Renal pelvis (tissue), 4 donors: ENCODE measurements around the gene TLL1. TPM values are rescaled to one million over a fixed set of nuclear protein-coding genes. Genes with fewer than 3 reads are reported as not detected.

ENCODE experiments used
- DNase-seq: peaks from one replicate; pipeline ENCODE4 v3.0.0-alpha.2; 2013
- polyA plus RNA-seq, 3 donors: library from polyadenylated mRNA; unstranded; fragments of 120-200 nt; gene quantifications; one replicate each; pipeline ENCODE4 v1.2.1, GENCODE V29; 2013; ENCODE audit not compliant: insufficient read length in 3 of 3

The TLL1 gene
- polyA plus RNA-seq, 3 donors = 1.5 to 1.8 (median 1.7) TPM

DNA sequence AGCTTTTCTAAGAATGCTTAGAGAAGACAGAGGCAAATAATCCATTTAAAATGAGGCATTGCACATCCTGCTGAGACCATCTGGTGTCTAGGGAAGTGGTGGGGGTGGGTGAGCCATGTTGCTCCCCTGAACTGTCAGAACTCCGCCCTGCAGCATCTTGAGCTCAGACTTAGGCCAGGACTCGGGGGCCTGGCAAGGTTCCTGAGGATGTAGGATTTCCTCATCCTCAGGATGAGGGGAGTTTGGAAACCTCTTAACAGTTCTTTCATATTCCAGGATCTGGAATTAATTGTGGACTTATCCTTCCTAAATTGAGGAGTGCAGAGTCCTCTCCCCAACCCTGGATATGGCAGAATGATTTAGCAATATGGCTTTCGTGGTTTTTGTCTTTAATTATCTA, 6.6 kb downstream of the TLL1 start:
- no peak for DNase-seq

DNA sequence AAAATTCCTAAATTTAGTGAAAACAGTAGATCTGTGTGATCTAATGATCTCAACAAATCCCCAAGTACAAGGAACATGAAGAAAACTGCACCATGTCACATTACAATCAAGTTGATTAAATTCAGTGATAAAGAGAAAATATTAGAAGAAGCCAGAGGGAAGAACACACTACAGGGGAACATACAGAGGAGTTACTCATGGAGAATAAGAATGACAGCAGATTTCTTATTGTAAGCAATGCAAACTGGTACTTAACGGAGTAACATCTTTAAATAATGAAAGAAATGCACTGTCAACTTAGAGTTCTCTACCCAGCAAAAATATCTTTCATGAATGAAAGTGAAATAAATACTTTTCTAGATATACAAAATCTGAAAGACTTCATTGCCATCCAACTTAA, 21.1 kb downstream of the TLL1 start:
- DNase-seq = no peak

DNA sequence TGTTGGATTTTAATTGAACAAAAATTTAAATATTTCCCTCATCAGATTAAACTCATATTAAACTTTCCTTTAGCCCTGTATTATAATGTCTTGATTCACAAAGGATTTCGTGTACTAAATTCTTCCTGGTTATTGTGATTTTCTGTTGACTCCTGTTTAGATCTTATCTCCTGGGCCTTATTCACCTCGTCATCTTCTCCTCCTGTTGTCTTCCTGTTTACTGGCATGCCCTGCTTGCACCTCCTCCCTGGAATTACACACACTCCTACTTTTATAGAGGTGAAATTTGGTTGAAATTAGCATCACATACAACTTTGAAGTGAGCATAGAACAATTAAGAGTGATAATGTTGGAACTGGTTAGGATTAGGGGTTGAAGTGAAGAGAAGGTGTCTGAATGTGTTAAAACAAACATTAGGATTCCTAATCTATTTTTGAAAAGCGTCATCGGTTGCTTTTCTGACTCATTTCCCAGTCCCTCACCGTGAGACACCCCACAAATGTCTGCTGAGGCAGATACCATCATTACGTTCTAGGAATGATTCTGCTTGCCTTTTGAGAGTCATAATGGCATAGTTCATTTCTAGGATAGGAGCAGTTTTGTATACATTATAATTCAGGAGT, 32.5 kb downstream of the TLL1 start:
- DNase-seq = no peak

DNA sequence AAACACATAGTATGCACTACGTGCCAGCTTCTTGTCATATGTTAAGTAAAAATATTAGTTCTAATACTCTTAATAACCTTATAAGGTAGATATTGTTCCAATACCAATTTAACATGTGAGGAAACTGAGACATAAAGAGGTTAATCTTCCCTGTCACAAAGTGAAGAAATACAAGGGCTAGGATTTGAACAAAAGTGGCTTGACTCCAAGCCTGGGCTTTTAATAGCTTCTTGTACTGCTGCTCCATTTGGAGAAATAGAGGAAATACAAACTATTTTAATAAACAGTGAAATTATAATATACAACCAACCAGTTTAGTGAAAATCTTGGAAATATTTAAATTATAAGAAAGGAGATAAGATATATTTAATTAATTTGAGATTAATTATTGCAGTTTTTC, 33.2 kb downstream of the TLL1 start:
- DNase-seq = no peak

DNA sequence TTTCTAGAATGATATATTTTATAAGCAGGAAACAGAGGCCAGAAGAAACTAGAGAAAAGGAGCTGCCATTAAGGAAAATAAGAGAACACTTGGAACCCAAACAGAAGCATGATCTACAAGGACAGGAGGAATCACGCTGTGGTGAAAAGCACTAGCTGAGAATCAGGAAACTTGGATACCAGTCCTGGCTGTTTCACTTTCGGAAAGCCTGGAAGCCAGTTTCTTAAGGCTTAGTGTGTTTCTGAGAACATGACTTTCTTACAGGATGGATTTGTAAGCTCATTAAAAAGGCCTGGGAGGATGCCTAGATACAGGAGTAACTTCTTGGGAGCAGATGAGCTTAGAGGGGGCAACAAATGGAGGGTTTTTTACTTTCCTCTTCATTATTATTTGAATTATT, 36.9 kb downstream of the TLL1 start:
- no peak for DNase-seq

DNA sequence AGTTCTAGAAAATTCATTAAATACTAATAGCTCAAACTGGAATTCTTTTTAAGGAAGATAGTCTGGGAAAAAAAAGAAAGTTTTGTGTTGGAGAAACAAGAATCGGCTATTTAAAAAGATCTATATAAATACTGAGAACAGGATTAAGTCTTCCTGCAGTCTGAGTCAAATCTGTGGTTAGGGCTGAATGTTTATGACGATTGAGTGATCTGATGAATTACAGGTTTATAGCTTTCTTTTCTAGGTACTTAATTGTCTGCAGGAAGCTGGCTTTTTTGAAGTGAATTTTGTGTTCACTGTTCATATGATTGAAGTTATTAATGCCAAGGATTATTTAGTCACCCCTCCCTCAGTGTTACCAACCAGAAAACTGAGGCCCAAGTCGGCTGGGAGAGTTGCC, 42.2 kb downstream of the TLL1 start:
- no peak for DNase-seq

DNA sequence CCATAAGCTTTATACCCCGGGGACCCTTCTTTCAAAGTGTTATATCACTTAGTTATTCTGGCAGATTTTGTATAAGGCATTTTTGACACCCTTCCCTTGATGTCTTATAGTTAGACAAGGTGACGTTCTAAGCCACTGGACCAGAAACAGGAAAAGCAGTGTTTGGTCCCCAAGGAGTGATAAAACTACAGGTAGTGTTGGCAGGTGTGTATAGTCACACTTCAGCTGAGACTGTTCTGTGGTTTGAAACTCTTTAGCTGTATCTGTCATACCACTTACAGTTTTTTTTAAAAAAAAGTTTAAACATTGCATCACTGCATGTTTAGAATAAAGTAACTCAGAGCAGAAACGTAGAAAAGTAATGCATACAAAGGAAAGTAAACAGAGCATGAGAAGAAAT, 48.5 kb downstream of the TLL1 start:
- DNase-seq = no peak

DNA sequence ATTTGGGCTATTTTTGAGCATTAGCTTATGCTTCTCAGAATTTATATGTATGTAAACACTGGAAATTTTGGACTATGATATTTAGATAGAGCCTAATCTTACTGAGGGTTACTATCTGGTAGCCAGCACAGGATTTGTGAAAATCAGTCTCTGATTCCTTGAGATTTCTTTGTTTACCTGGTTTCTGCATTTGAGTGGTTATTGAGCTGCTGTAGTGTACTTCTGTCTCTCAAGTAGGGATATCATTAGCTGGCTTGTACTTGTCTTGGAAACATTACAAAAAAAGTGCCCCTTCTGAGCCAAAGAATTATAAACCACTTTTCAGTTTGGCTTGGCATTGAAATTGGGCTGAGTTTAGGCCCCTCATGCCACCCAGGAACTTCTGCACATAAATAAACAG, 49.7 kb downstream of the TLL1 start:
- DNase-seq = no peak

DNA sequence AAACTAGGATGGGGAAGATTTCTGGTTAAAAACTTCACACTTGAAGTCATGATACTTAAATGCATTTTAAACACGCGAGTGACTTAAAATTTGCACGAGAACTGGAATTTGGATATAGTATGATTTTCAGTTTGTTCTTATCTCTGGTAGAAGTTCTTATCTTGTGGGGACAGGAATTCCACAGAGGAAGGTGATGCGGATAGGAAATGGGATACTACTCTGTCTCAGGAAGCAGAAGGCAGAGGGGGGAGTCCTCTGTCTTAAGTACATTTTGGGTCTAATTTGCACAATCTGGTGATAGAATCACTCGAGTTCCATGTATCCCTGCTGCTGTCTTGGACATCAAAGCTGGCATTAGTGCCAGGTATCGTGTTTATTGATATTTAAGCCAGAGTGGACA, 53.3 kb downstream of the TLL1 start:
- no peak for DNase-seq

DNA sequence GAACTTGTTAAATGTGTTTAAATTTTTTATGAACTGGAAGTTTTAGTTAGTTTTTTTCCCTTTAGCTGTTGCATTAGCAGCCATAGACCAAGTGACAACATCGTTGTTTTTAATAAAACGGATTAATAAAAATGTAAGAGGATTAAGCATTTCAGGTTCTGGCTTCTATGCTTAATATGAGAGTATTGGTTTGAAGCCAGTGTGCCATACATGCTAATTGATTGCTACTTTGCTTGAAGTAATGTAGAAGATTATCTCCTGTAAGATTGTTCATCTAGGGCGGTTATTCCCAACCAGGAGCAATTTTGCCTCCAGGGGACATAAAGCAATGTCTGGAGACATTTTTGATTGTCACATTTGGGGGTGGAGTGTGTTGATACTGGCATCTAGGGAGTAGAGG, 54.3 kb downstream of the TLL1 start:
- DNase-seq = no peak

DNA sequence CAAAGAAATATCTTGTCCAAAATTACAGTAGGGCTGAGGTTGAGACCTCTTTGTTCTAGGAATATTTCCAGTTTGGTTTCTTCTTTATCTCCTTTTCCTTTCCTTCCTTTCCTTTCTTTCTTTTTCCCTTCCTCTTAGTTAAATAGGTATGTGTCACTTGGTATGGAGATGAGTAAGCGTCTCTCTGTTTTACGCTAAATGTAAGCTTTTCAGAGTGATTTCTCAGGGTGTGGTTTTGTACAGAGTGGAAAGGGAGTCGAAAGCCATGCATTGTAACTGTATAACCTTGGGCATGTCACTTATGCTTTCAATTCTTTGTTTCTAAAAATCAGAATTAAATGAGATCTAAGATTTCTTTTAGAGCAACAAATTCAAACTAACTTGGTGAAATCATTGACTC, 54.8 kb downstream of the TLL1 start:
- DNase-seq = no peak

DNA sequence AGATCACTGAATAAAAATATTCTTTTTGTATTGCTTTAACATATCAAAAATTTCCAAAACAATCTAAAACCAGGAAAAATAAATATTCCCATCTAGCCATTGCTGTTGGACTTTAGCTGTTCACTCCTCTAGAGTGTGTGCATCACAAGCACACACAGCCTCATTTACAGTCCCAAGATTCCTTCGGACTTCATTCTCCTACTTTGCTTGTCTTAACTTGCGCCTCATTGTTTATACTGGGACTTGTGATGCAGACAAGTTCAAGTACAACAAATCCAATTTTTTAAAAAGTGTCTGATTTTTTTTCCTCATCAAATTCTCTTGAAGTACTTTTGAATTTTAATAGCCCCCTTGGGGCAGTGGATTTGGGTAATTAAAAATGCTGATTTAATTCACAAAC, 55.6 kb downstream of the TLL1 start:
- DNase-seq = no peak

DNA sequence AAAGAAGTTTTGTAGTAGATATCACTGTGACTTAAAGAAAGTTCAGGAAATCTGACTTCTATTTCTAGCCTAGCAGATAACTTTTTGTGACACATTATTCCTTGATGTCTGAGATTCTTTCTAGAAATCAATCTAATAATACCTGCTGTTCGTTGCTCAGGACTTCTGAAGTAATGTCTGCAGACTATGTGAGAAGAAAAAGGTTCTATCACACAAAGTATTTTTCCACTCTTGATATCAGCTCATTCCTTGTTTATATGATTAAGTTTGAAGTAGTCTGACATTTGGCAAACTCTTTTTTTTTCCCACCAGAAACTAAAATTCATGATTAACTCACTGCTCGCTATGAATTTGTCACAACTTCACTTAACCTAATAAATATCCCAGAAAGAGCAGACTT, 56.6 kb downstream of the TLL1 start:
- no peak for DNase-seq

DNA sequence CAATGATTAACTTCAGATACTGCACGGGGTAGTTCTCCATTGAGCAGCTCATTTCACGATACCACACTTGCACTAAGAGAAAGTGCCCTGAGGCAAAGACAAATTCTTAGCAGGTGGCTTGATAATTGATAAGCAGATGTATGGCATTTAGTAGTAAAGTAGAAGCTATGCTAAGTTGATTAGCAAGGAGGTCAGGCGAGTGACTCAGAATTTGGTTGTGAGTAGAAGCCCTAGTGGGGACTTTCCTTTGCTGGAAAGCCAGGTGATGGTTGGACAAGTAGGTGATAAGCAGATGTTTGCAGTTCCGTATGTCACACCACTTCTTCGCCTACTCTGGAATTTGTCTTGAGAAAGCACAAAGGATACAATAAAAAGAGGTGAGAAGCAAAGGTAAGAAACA, 58.7 kb downstream of the TLL1 start:
- DNase-seq = no peak

DNA sequence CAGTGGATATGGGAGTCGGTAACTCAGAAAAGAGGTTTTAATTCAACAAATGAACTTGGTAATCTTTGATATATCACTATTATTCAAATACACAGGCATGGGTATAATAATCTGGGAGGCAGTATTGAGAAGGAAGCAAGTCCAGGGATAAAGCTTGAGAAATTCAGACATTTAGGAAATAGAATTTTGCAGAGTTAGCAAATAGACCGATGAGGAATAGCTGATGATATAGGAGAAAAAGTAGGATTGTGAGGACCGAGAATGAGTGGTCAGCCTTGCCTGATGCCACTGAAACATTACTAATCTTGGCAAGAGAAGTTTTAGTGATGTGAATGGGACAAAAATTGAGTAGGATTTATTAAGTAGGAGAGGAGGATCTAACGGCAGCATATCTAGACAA, 71.9 kb downstream of the TLL1 start:
- DNase-seq = no peak

DNA sequence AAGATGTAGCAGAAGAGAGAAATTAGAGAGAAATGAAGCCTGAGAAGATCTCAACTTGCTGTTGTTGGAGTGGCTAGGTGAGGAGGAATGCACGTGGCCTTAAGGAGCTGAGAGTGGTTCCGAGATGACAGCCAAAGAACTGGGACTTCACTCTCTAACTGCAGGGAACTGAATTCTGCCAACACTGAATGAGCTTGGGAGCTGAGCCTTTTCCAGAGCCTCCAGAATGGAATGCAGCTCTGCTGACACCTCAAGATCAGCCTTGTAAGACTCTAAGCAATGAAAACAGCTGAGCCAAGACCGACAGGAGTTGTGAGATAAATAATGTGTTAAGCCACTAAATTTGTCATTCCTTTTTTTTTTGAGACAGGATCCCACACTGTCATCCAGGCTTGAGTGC, 73.0 kb downstream of the TLL1 start:
- no peak for DNase-seq

DNA sequence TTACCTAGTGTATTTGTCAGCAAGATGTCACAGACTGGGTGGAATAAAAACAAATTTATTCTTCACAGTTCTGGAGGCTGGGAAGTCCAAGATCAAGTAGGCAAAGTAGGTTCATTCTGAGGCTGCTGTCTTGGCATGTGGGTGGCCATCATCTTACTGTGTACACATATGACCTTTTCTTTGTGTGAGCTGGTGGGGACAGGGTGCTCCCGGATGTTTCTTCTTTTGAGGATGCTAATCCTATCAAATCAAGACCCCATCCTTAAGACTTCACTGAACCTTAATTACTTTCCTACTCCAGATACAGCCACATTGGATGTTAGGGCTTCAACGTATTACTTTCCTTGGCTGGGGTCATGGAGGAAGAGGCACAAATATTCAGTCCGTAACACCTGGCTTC, 74.0 kb downstream of the TLL1 start:
- DNase-seq = no peak

DNA sequence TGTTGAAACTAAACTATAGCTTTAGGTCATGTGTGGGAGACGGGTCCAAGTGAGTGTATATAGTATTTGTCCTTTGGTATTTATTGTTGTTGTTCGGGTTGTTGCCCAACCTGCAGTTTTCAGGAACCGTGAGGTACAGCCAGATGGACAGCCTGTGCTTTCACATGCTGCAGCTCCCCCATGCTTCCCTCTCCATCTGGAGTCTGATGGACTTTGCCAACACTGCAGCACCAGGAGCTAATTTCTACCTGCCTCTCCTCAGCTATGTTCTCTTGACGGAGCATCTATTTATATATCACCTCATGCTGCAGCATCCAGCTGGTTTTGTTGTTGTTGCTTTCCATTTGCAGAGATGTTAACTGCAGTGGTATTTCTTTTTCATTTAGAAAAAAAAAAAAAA, 80.1 kb downstream of the TLL1 start:
- no peak for DNase-seq

DNA sequence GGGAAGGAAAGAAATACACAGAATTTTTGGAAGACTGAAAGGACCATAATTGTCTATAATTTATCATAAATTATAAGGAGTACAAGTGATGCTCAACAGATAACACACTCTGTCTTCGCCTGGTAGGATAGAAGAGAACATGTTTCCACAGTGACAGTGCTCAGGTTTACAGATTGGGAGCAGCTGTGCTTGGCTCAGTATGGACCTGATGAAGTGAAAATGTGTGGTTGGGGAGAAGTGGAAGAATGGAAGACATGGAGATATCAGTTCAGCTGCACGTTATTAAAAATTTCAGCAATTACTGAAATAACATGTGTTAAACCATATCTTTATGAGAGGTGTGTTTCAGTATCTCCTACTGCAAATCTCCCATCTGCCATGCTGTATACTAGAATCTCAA, 90.6 kb downstream of the TLL1 start:
- DNase-seq = no peak

DNA sequence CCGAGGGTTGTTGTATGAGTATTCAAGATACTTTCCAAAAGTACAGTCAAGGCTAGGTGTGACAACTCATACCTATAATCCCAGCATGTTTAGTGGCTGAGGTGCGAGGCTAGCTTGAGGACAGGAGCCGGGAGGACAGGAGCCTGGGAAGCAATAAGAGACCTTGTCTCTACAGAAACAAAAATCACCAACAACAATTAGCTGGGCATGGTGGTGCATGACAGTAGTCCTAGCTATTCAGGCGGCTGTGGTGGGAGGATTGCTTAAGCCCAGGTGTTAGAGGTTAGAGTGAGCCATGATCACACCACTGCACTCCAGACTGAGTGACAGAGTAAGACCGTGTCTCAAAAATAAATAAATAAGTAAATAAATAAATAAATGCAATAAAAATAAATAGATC, 91.6 kb downstream of the TLL1 start:
- DNase-seq = no peak

DNA sequence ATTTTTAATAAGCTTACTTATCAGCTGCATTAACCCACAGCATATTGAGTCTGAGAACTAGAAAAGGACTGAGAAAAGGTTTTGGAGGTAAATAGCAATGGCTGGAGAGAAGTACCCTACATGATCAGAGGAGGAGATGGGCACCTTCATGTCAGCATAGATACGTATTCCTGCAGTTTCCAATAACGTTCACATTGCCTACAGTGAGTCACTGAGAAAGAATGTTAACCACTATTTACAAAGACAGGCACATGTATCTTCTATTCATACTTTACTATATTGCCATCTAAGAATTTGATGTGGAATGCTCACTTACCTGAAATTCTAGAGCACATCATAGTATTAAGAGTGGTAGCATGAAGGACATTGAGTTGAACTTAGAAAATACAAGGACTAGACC, 92.5 kb downstream of the TLL1 start:
- DNase-seq = no peak

DNA sequence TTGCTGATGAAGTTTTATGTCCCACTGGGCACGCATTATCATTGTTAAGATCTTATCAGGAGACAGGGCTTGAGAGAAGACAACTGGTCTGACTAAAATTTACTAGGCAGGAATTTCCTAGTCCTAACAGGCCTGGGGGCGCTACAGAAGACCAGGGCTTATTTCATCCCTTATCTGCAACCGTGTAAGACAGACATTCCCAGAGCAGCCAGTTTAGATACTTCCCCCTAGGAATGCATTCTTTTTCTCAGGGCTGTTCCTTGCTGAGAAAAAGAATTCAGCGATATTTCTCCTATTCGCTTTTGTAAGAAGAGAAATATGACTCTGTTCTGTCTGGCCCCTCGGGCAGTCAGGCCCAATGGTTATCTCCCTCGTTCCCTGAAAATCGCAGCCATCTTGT, 93.8 kb downstream of the TLL1 start:
- DNase-seq = no peak

DNA sequence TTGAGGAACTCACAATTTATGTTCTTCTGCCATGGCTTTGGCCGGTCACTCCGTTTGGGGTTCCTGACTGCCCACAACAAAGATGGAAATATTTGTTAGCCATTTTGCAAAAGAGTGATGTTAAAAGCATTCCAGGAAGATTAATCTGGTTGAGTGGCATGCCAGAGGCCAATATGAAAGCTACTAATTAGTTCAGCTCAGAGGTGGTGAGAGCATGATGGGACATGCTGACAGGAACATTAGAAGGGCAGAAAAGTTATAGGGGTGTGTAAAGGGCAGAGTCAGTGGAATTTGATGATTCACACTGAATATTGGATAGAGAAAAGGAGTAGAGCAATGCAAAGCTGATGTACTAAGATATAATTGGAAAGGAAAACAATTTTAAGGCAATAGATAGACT, 94.4 kb downstream of the TLL1 start:
- DNase-seq = no peak

DNA sequence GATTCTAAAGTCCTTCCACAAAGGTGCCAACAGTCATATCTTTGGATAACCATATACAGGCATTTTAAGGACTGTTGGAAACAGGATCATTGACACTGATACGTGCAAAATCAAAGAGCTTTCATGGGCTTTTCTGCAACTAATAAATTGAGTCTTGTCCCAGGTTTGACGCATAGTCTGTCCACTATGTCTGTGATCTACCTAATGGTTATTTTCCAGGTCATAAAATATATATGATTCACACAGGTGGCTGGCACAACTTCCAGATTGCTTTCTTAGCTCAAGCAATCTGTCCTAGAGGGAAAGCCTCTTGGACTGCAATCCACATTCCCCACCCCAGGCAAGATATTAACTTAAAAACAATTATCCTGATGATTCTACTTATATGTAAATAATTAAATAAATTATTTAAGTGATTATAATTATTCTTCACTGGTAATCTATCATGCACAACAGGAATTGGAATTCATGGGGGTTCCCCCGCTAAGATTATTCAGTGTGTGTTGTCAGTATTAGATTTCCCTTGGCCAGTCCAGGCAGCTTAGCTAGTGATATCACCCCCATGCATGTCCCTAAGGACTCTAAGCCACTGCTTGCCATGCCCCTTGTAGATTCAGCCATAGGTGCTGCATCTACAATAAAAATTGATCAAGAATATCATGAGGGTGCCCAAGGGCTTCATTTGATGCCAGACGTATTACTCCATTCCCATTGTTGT, 97.8 kb downstream of the TLL1 start:
- DNase-seq = no peak
